SK-N-MC (cell line): ENCODE measurements around the gene MTR.

ENCODE experiments used
- DNase-seq: peaks from one replicate; pipeline ENCODE4 v3.0.0-alpha.2; 2011; ENCODE audit warnings: low read depth, low spot score
- H3K27ac ChIP-seq: fragments of 200-600 bp; sonication (generic); 2 replicates; pipeline ENCODE4 v1.5.1; 2016; ENCODE audit warnings: mixed run types
- H3K36me3 ChIP-seq: fragments of 200-600 bp; sonication (generic); 2 replicates; pipeline ENCODE4 v1.6.1; 2017; ENCODE audit warnings: antibody characterized with exemption, low read length, mixed read lengths; ENCODE audit not compliant: insufficient read depth
- H3K4me3 ChIP-seq: fragments of 200-600 bp; sonication (generic); 2 replicates; pipeline ENCODE4 v1.5.1; 2016
- H3K9ac ChIP-seq: fragments of 200-600 bp; sonication (generic); 2 replicates; pipeline ENCODE4 v1.8.0; 2017; ENCODE audit warnings: mixed run types, mixed read lengths; ENCODE audit not compliant: insufficient read length
- H3K9me3 ChIP-seq: fragments of 200-600 bp; sonication (generic); 2 replicates; pipeline ENCODE4 v1.6.1; 2017; ENCODE audit warnings: low read depth, mild to moderate bottlenecking, antibody characterized with exemption, low read length, moderate library complexity, mixed read lengths
- EZH2 ChIP-seq: fragments of 200-600 bp; sonication (generic); IDR thresholded peaks from one replicate; pipeline ENCODE4 v1.6.1; 2017; ENCODE audit warnings: antibody characterized with exemption
- FOXP2 ChIP-seq: optimal IDR thresholded peaks from 2 replicates; pipeline ENCODE3; 2011; ENCODE audit warnings: mild to moderate bottlenecking, moderate library complexity; ENCODE audit not compliant: insufficient read depth; ENCODE audit errors: extremely low read length, control extremely low read depth
- POLR2AphosphoS5 ChIP-seq: IDR thresholded peaks from 2 replicates; pipeline ENCODE4 v1.6.1; 2012; ENCODE audit warnings: mild to moderate bottlenecking, low read depth, low read length, borderline replicate concordance

The MTR gene

GRCh38 chr1:236795757-236796667 is 920 bp downstream of the MTR start:
- peak overlapping the region; percentile 79; the same call in 1 of the 2 replicates for H3K27ac ChIP-seq
- TF ChIP-seq EZH2 (no peak), POLR2AphosphoS5 (no peak), FOXP2 (no peak)
- DNase-seq = no peak

GRCh38 chr1:236799001-236799400 is 3.9 kb downstream of the MTR start:
- Histone ChIP-seq H3K9ac (no peak overlapping the region), H3K9me3 (no peaks in the 10 kb centered on the region), H3K4me3 (no peak overlapping the region), H3K36me3 (peaks cover 9% of the 10 kb centered on the region), H3K27ac (no peak overlapping the region)
- no peak for TF ChIP-seq FOXP2
- no peak for TF ChIP-seq EZH2
- TF ChIP-seq POLR2AphosphoS5 = no peak
- no peak for DNase-seq

More at GRCh38 chr1:236795757-236796667, 920 bp downstream of the MTR start:
- Histone ChIP-seq H3K4me3 (peak overlapping the region; percentile 97), H3K36me3 (peaks cover 3% of the 10 kb centered on the region; the same call in 1 of the 2 replicates), H3K9ac (peak overlapping the region; percentile 94), H3K9me3 (no peaks in the 10 kb centered on the region)

- Histone ChIP-seq H3K9ac (no peak overlapping the region), H3K27ac (no peak overlapping the region)
These were observed 5.0 kb downstream of the MTR start for GRCh38 chr1:236800002-236800620.

GRCh38 chr1:236800623-236801022 is 5.5 kb downstream of the MTR start:
- DNase-seq = no peak
- H3K36me3 ChIP-seq = peaks cover 23% of the 10 kb centered on the region
- H3K4me3 ChIP-seq = no peak overlapping the region

More at GRCh38 chr1:236800002-236800620, 5.0 kb downstream of the MTR start:
- TF ChIP-seq EZH2 (no peak), FOXP2 (no peak), POLR2AphosphoS5 (no peak)
- Histone ChIP-seq H3K4me3 (no peak overlapping the region), H3K9me3 (no peaks in the 10 kb centered on the region), H3K36me3 (peaks cover 19% of the 10 kb centered on the region)
- DNase-seq = no peak

GRCh38 chr1:236802264-236802663 is 7.2 kb downstream of the MTR start:
- no peaks in the 10 kb centered on the region for H3K9me3 ChIP-seq
- peaks cover 34% of the 10 kb centered on the region for H3K36me3 ChIP-seq
- TF ChIP-seq POLR2AphosphoS5 = no peak
- TF ChIP-seq FOXP2 = no peak
- TF ChIP-seq EZH2 = no peak
- H3K9ac ChIP-seq = no peak overlapping the region
- H3K4me3 ChIP-seq = no peak overlapping the region
- no peak overlapping the region for H3K27ac ChIP-seq
- no peak for DNase-seq

More at GRCh38 chr1:236800623-236801022, 5.5 kb downstream of the MTR start:
- Histone ChIP-seq H3K9me3 (no peaks in the 10 kb centered on the region), H3K27ac (no peak overlapping the region), H3K9ac (no peak overlapping the region)
- TF ChIP-seq FOXP2 (no peak), POLR2AphosphoS5 (no peak), EZH2 (no peak)

DNA sequence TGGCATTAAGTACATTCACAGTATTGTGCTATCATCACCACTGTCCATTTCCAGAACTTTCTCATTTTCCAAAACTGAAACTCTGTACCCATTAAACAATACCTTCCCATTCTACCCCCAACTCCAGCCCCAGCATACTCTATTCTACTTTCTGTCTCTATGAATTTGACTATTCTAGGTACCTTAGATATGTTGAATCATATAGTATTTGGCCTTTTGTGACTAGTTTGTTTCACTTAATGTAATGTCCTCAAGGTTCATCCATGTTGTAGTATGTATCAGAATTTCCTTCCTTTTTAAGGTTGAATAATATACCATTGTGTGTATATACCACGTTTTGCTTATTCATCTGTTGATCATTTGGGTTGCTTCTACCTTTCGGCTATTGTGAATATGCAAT is 11.5 kb downstream of the MTR start:
- Histone ChIP-seq H3K9me3 (no peaks in the 10 kb centered on the region), H3K4me3 (no peak overlapping the region), H3K9ac (no peak overlapping the region), H3K27ac (no peak overlapping the region), H3K36me3 (peaks cover 75% of the 10 kb centered on the region)
- no peak for DNase-seq
- TF ChIP-seq FOXP2 = no peak
- TF ChIP-seq POLR2AphosphoS5 = no peak
- no peak for TF ChIP-seq EZH2

GRCh38 chr1:236808005-236808404 is 12.9 kb downstream of the MTR start:
- Histone ChIP-seq H3K4me3 (no peak overlapping the region), H3K36me3 (peaks cover 85% of the 10 kb centered on the region), H3K27ac (0 out of 2 replicates have a peak overlapping the region, but pooled peaks have one; percentile 34), H3K9ac (no peak overlapping the region), H3K9me3 (no peaks in the 10 kb centered on the region)
- DNase-seq = no peak
- TF ChIP-seq POLR2AphosphoS5 (no peak), EZH2 (no peak), FOXP2 (no peak)

GRCh38 chr1:236808564-236809130 is 13.6 kb downstream of the MTR start:
- Histone ChIP-seq H3K4me3 (no peak overlapping the region), H3K36me3 (peaks cover 89% of the 10 kb centered on the region), H3K9me3 (no peaks in the 10 kb centered on the region), H3K27ac (peak overlapping the region; percentile 34), H3K9ac (no peak overlapping the region)
- TF ChIP-seq FOXP2 = no peak
- TF ChIP-seq EZH2 = no peak
- no peak for DNase-seq
